ENCODE results near the gene MBD1.
"Not testable (repeated sequence)": the region's sequence is repeated elsewhere in the genome, so short reads cannot be mapped to it uniquely, and the experiment has no call there.

Gene MBD1

DNA sequence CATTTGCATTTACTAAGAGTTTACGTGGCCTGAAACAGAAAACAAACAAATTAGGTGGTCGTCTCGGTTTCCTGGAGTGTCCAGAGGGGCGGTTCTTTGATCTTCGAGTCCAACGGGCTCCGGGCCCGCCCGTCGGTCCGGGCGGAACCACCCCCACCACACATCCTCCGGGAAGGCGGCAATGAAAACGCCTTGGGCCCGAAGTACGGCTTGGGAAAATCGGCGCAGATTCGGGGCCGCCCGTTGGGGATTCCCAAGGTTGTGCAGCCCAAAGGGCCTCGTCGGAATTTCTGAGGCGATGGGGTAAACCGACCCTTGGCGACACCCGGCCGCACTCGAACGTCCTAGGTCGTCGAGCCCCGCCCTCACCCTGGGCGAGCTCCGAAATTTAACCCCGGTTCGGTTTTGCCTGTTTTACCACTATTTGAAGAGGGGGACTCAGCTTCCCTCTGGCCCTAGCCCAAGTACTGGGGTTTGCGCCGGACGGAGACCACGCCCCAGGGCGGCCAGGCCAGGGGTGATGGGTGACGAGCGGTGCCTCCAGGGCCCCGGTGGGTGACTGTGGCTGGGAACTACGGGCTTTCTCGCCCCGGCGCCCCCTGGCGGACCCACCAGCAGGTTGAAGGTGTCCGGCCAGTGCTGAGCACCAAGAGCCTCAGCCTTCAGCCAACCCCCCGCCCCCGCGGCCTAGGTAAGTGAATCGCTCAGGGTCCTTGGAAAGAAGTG, 13.1 kb downstream of the MBD1 start:
- TF ChIP-seq, protein P1, sequence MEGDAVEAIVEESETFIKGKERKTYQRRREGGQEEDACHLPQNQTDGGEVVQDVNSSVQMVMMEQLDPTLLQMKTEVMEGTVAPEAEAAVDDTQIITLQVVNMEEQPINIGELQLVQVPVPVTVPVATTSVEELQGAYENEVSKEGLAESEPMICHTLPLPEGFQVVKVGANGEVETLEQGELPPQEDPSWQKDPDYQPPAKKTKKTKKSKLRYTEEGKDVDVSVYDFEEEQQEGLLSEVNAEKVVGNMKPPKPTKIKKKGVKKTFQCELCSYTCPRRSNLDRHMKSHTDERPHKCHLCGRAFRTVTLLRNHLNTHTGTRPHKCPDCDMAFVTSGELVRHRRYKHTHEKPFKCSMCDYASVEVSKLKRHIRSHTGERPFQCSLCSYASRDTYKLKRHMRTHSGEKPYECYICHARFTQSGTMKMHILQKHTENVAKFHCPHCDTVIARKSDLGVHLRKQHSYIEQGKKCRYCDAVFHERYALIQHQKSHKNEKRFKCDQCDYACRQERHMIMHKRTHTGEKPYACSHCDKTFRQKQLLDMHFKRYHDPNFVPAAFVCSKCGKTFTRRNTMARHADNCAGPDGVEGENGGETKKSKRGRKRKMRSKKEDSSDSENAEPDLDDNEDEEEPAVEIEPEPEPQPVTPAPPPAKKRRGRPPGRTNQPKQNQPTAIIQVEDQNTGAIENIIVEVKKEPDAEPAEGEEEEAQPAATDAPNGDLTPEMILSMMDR (IDR thresholded peaks at IDR 0.05; ENCODE audit: borderline replicate concordance, insufficient read depth, low read depth, low read length) = peak; percentile 92
- H3K4me3 ChIP-seq (ENCODE audit: low read depth, low read length) = peak overlapping the region; percentile 56

DNA sequence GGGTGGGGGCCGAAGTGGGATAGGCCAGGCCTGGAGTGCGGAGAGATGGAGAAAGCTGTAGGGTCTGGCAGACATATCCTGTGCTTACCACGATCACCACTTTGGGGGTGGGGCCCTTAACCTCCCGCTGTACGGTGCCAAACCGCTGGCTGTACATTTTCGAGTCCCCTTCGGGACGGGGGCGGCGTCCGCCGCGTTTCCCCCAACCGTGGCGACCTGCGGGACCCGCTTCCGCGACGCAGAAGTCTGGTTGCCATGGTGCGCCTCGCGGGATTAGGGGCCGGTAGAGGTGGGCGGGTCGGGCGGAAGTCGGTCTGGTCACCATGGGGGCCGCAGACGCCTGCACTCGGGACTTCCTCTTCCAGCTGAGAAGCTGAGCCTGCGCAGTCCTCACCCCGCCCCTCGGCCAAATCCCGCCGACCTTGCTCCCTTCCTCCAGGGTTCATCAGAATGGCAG, 15.0 kb downstream of the MBD1 start, which contains the start of gene CFAP53:
Gene CFAP53, minus strand, starts transcription at position 248 of the 457 bp plus-strand sequence. Its CDS starts 91 bp downstream, at position 157.
- peak within 1 kb of the TSS; percentile 60 for H3K4me3 ChIP-seq (ENCODE audit: low read depth, low read length)
- TF ChIP-seq, protein P1 (IDR thresholded peaks at IDR 0.05; ENCODE audit: borderline replicate concordance, insufficient read depth, low read depth, low read length) = no peak

DNA sequence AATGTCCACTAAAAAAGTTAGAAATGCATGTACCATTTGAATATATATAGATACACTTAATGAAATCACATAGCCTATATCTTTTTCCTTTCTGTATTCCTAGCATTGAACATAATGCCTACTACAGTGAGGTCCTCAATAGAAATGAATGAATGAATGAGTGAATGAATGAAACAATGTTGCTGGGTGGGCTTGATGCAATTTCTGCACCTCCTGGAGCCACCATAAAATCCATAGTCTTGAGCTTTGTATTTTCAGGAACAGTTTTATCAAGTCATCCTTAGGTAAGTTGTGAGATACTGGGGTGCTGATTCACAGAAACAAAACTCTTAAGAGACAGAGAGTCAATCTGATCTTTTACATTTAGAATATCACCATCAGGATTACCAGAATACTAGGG, 18.3 kb downstream of the MBD1 start:
- TF ChIP-seq, protein P1 (IDR thresholded peaks at IDR 0.05; ENCODE audit: borderline replicate concordance, insufficient read depth, low read depth, low read length) = no peak

DNA sequence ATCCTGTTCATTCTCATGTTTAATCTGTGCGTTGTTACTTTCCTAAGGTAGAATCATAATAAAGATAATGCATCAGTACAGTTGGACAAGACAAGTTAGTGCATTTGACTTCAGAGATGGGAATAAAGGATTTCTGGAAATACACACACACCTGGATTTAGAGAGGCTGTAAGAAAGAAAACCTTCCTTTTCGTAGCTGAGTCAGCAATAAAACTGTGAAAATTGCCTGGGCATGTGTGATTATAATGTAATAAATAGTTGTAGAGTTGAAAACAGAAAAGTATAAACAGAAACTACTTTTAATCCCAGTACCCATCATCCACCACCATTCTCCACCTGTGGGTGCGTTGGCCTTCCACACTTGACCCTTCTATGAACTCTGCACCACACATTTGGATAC, 30.4 kb downstream of the MBD1 start:
- H3K4me3 ChIP-seq (ENCODE audit: low read depth, low read length) = no peak overlapping the region

More for the DNA sequence above, 18.3 kb downstream of the MBD1 start:
- no peak overlapping the region for H3K4me3 ChIP-seq (ENCODE audit: low read depth, low read length)

DNA sequence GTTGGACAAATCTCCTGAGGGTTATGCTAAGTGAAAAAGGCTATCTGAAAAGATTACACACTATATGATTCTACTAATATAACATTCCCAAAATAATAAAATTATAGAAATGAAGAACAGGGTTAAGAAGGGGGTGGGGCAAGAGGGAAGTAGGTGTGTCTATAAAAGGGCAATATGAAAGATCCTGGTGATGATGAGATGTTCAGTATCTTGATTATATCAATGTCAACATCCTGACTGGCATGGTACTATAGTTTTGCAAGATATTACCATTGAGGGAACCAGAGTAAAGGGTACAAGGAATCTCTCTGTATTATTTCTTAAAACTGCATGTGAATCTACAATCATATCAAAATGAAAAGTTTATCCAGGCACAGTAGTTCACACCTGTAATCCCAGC, 31.7 kb downstream of the MBD1 start:
- no peak overlapping the region for H3K4me3 ChIP-seq (ENCODE audit: low read depth, low read length)
- TF ChIP-seq, protein P1 (IDR thresholded peaks at IDR 0.05; ENCODE audit: borderline replicate concordance, insufficient read depth, low read depth, low read length) = no peak

More for the DNA sequence above, 30.4 kb downstream of the MBD1 start:
- TF ChIP-seq, protein P1 (IDR thresholded peaks at IDR 0.05; ENCODE audit: borderline replicate concordance, insufficient read depth, low read depth, low read length) = no peak

DNA sequence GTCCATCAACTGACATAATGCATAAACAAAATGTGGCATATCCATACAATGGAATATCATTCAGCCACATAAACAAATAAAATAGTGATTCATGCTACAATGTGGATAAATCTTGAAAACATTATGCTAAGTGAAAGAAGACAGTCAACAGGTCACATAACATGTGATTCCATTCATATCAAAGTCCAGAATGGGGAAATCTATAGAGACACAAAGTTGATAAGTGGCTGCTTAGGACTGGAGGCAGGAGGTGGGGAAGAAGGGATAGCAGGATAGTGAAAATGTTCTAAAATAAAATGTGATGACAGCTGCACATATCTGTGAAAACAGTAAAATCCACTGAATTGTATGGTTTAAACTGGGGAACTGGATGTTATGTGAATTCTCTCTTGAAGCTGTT, 33.8 kb downstream of the MBD1 start:
- TF ChIP-seq, protein P1 (IDR thresholded peaks at IDR 0.05; ENCODE audit: borderline replicate concordance, insufficient read depth, low read depth, low read length) = no peak
- H3K4me3 ChIP-seq (ENCODE audit: low read depth, low read length) = no peak overlapping the region

DNA sequence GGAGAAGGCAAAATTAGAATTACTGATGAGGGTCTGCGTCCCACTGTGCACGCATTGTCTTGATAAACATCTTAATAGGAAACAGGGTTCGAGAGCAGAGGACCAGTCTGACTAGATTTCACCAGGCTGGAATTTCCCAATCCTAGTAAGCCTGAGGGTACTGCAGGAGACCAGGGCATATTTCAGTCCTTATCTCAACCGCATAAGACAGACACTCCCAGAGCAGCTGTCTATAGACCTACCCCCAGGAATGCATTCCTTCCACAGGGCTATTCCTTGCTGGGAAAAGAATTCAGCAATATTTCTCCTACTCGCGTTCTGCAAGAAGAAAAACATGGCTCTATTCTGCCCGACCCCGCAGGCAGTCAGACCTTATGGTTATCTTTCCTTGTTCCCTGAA, 39.6 kb downstream of the MBD1 start:
- not testable (repeated sequence) for H3K4me3 ChIP-seq (ENCODE audit: low read depth, low read length)

Measured in GM12875 (cell line).